Tibial nerve (tissue), 4 donors: ENCODE data around the gene GIT1. TPM values are rescaled to one million over a fixed set of nuclear protein-coding genes. Genes with fewer than 3 reads are reported as not detected.

Experiments used
- DNase-seq, 2 donors: peaks; one replicate each; pipeline ENCODE4 v3.0.0-alpha.2; 2019; ENCODE audit warnings: low spot score in 2 of 2
- H3K27ac ChIP-seq, 4 donors: fragments of 200-600 bp; sonication (generic) in 3 of 4; one replicate each; pipeline ENCODE4 v1.5.1; 2017 to 2019; ENCODE audit warnings: mild to moderate bottlenecking in 1 of 4
- H3K27me3 ChIP-seq, 2 donors: fragments of 200-600 bp; sonication (generic) in 1 of 2; one replicate each; pipeline versions ENCODE4 v1.5.1 to v1.6.0; 2017 to 2019
- H3K36me3 ChIP-seq, 3 donors: fragments of 200-600 bp; sonication (generic); one replicate each; pipeline ENCODE4 v1.5.1; 2018 to 2019
- H3K4me1 ChIP-seq, 4 donors: fragments of 200-600 bp; sonication (generic) in 3 of 4; one replicate each; pipeline ENCODE4 v1.5.1; 2017 to 2019
- H3K4me3 ChIP-seq, 4 donors: fragments of 200-600 bp; sonication (generic) in 3 of 4; one replicate each; pipeline ENCODE4 v1.5.1; 2017 to 2019; ENCODE audit warnings: mild to moderate bottlenecking in 1 of 4, moderate library complexity in 1 of 4
- H3K9me3 ChIP-seq, 4 donors: fragments of 200-600 bp; sonication (generic) in 3 of 4; one replicate each; pipeline ENCODE4 v1.5.1; 2017 to 2019
- CTCF ChIP-seq, 5 experiments: fragments of 200-600 bp in 3 of 5; fragments of 450-650 bp in 2 of 5; sonication (generic) in 3 of 5; IDR thresholded peaks; one replicate each; pipeline ENCODE4 v1.5.1; 2016 to 2019; ENCODE audit warnings: antibody characterized with exemption in 5 of 5, mild to moderate bottlenecking in 3 of 5, moderate library complexity in 2 of 5
- EP300 ChIP-seq, 2 donors: sonication (generic); formaldehyde crosslinking; IDR thresholded peaks; one replicate each; pipeline ENCODE4 v1.6.1; 2017; ENCODE audit warnings: antibody characterized with exemption in 2 of 2, mild to moderate bottlenecking in 1 of 2
- POLR2A ChIP-seq, 2 donors: fragments of 450-650 bp; IDR thresholded peaks; one replicate each; pipeline ENCODE4 v1.6.1; 2017; ENCODE audit warnings: antibody characterized with exemption in 2 of 2, mild to moderate bottlenecking in 2 of 2, moderate library complexity in 2 of 2
- WGBS, 2 donors: methylation state at CpG; one replicate each; pipeline ENCODE4 v1.1.5; 2018; 5-methylcytosine and 5-hydroxymethylcytosine counted together
- total RNA-seq, 4 donors: library from RNA; depleted of rRNA; stranded (reverse); fragments of >200 nt; gene quantifications; one replicate each; pipeline ENCODE4 v1.1.0, GENCODE V29; 2016

The GIT1 gene
- total RNA-seq, 4 donors from 2014 or later = 51.3 to 100 (median 89.7) TPM

GRCh38 chr17:29610395-29610794 is 20.9 kb upstream of the GIT1 start:
- H3K9me3 ChIP-seq = no peaks in the 10 kb centered on the region
- H3K36me3 ChIP-seq = peaks cover 0 to 37% (median 0%) of the 10 kb centered on the region in 3 donors
- no peak overlapping the region for H3K4me3 ChIP-seq
- no peaks in the 10 kb centered on the region for H3K27me3 ChIP-seq
- no peak overlapping the region for H3K27ac ChIP-seq
- peaks cover 0 to 26% (median 22%) of the 10 kb centered on the region in 4 donors for H3K4me1 ChIP-seq
- TF ChIP-seq POLR2A (IDR thresholded peaks at IDR 0.05) = no peak
- no peak for TF ChIP-seq EP300 (IDR thresholded peaks at IDR 0.05)
- TF ChIP-seq CTCF (IDR thresholded peaks at IDR 0.05) = no peak
- 63 to 82% methylated on average over 3 of the region's 3 CpGs for WGBS, 2 donors
- no peak for DNase-seq

GRCh38 chr17:29608986-29609385 is 19.5 kb upstream of the GIT1 start:
- 82 to 85% methylated on average over 6 to 15 of the region's 15 CpGs for WGBS, 2 donors
- H3K27ac ChIP-seq = no peak overlapping the region
- no peaks in the 10 kb centered on the region for H3K9me3 ChIP-seq
- no peak for TF ChIP-seq POLR2A (IDR thresholded peaks at IDR 0.05)
- no peak for TF ChIP-seq EP300 (IDR thresholded peaks at IDR 0.05)
- no peak for TF ChIP-seq CTCF (IDR thresholded peaks at IDR 0.05)
- H3K4me3 ChIP-seq = no peak overlapping the region
- H3K4me1 ChIP-seq = peaks cover 0 to 12% (median 8%) of the 10 kb centered on the region in 4 donors
- DNase-seq = no peak
- H3K36me3 ChIP-seq = peaks cover 0 to 37% (median 0%) of the 10 kb centered on the region in 3 donors
- no peaks in the 10 kb centered on the region for H3K27me3 ChIP-seq

DNA sequence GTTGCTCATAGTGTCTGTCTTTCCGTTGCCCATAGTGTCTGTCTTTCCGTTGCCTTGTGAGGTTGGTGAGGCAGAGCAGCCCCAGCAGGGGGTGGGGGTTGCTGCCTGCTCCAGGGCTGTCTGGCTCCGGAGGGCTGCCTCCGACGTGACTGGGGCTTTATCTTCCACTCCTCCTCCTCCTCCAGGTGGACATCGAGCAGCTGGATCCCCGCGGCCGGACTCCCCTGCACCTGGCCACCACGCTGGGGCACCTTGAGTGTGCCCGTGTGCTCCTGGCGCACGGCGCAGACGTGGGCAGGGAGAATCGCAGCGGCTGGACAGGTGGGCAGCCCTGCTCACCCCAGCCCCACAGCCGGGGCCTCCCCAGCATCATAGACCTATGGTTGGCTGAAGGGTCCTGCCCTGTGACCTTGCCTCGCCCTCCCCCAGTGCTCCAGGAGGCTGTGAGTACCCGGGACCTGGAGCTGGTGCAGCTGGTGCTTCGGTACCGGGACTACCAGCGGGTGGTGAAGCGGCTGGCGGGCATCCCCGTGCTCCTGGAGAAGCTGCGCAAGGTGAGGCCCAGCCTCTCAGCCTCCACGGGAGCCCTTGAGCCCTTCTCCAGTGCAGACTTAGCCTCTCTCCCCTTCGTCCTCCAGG is 18.2 kb upstream of the GIT1 start:
- no peak for DNase-seq

DNA sequence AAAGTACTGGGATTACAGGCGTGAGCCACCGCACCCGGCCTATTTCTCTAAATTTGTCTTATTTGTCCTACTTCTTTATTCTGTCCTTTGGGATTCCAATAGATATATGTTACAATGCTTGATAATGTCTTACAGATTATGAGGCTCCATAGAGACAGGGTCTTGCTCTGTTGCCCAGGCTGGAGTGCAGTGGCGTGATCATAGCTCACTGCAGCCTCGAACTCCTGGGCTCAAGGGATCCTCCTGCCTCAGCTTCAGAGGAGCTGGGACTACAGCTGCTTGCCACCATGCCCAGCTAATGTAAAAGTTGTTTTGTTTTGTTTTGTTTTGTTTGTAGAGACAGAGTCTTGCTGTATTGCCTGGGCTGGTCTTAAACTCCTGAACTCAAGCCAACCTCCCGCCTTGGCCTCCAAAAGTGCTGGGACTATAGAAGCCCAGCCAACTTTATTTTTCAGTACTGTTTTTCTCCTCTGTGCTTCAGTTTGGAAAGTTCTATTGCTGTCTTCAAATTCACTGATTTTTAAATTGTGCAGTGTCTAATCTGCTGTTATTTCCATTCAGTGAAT is 13.7 kb upstream of the GIT1 start:
- DNase-seq = no peak
- WGBS, 2 donors = 77 to 85% methylated on average over 6 of the region's 6 CpGs
- H3K9me3 ChIP-seq = no peaks in the 10 kb centered on the region
- peaks cover 0 to 12% (median 0%) of the 10 kb centered on the region in 4 donors for H3K4me1 ChIP-seq
- peak overlapping the region in 1 of 4 donors; percentile 50 for H3K27ac ChIP-seq
- peaks cover 0 to 7% (median 0%) of the 10 kb centered on the region in 3 donors for H3K36me3 ChIP-seq
- H3K4me3 ChIP-seq = no peak overlapping the region
- no peaks in the 10 kb centered on the region for H3K27me3 ChIP-seq
- TF ChIP-seq POLR2A (IDR thresholded peaks at IDR 0.05) = no peak

More for the DNA sequence above, 18.2 kb upstream of the GIT1 start:
- Histone ChIP-seq H3K36me3 (peaks cover 0 to 34% (median 0%) of the 10 kb centered on the region in 3 donors), H3K27me3 (no peaks in the 10 kb centered on the region), H3K4me1 (peaks cover 0 to 9% (median 0%) of the 10 kb centered on the region in 4 donors), H3K9me3 (no peaks in the 10 kb centered on the region), H3K27ac (no peak overlapping the region), H3K4me3 (no peak overlapping the region)
- WGBS, 2 donors = 91 to 93% methylated on average over 26 to 28 of the region's 29 CpGs
- TF ChIP-seq EP300 (IDR thresholded peaks at IDR 0.05) (no peak), POLR2A (IDR thresholded peaks at IDR 0.05) (no peak), CTCF (IDR thresholded peaks at IDR 0.05) (no peak)

GRCh38 chr17:29597361-29598172 is 8.1 kb upstream of the GIT1 start:
- H3K4me3 ChIP-seq = no peak overlapping the region
- peaks cover 0 to 53% (median 29%) of the 10 kb centered on the region in 4 donors for H3K4me1 ChIP-seq
- no peaks in the 10 kb centered on the region for H3K9me3 ChIP-seq
- no peak for TF ChIP-seq POLR2A (IDR thresholded peaks at IDR 0.05)
- TF ChIP-seq EP300 (IDR thresholded peaks at IDR 0.05) = no peak
- no peak for TF ChIP-seq CTCF (IDR thresholded peaks at IDR 0.05)
- peak overlapping the region in 3 of 4 donors; percentile 23 to 66 (median 53) for H3K27ac ChIP-seq
- H3K27me3 ChIP-seq = no peaks in the 10 kb centered on the region
- DNase-seq = no peak
- 48 to 54% methylated on average over 13 of the region's 13 CpGs for WGBS, 2 donors
- H3K36me3 ChIP-seq = no peaks in the 10 kb centered on the region
